PFSK-1 (cell line): ENCODE data around the gene CADM4.

Experiments
- POLR2AphosphoS5 ChIP-seq: IDR thresholded peaks from 2 replicates; pipeline ENCODE4 v1.6.1; 2012; ENCODE audit warnings: low read depth, mild to moderate bottlenecking, control low read depth, low read length, moderate library complexity
- REST ChIP-seq, 2 experiments: IDR thresholded peaks; 2 replicates each; pipeline versions ENCODE4 v1.6.1 to v1.8.0; 2011 to 2012; ENCODE audit warnings: low read depth in 2 of 2, low read length in 2 of 2, control low read depth in 1 of 2, inconsistent platforms in 1 of 2, mild to moderate bottlenecking in 1 of 2, moderate library complexity in 1 of 2; ENCODE audit not compliant: insufficient read depth in 1 of 2
- SIN3A ChIP-seq: IDR thresholded peaks from 2 replicates; pipeline ENCODE4 v1.6.1; 2012; ENCODE audit warnings: mild to moderate bottlenecking, low read length, moderate library complexity, borderline replicate concordance; ENCODE audit not compliant: insufficient read depth
- TAF1 ChIP-seq: IDR thresholded peaks from 2 replicates; pipeline ENCODE4 v1.6.1; 2012; ENCODE audit warnings: low read length, control low read depth, borderline replicate concordance; ENCODE audit not compliant: insufficient read depth

GRCh38 chr19:43594710-43595604, 44.7 kb downstream of the CADM4 start:
- TF ChIP-seq TAF1 (no peak; the same call in 1 of the 2 replicates), POLR2AphosphoS5 (no peak), SIN3A (no peak; the same call in 1 of the 2 replicates), REST (IDR thresholded peaks at IDR 0.05; ENCODE audit: insufficient read depth in 1 of 2, low read depth in 2 of 2, low read length in 2 of 2) (no peak)
